ENCODE measurements around the gene EQTN. TPM values are rescaled to one million over a fixed set of nuclear protein-coding genes. Genes with fewer than 3 reads are reported as not detected.

The EQTN gene
- total RNA-seq, 1 donor from 2014 or later = 3.4 TPM

GRCh38 chr9:27291292-27291691, 5.7 kb downstream of the EQTN start:
- no peaks in the 10 kb centered on the region for H4K20me1 ChIP-seq (ENCODE audit: low read depth)
- H3K9me3 Mint-ChIP-seq = no peaks in the 10 kb centered on the region
- H3K36me3 ChIP-seq = no peaks in the 10 kb centered on the region
- no peaks in the 10 kb centered on the region for H3K4me1 Mint-ChIP-seq
- no peaks in the 10 kb centered on the region for H3K27me3 ChIP-seq
- no peaks in the 10 kb centered on the region for H3K4me1 ChIP-seq
- H3K9me3 ChIP-seq (ENCODE audit: low read depth) = no peaks in the 10 kb centered on the region
- H3K4me3 ChIP-seq = no peak overlapping the region
- TF ChIP-seq CTCF (IDR thresholded peaks at IDR 0.05) (no peak), EZH2phosphoT487 (IDR thresholded peaks at IDR 0.05) (no peak), EZH2 (IDR thresholded peaks at IDR 0.05) (no peak)
- H2AFZ ChIP-seq (replicated peaks) = no peak overlapping the region
- no peaks in the 10 kb centered on the region for H3K79me2 ChIP-seq (ENCODE audit: low read depth)
- H3F3A ChIP-seq (ENCODE audit: low read depth) = no peaks in the 10 kb centered on the region
- no peaks in the 10 kb centered on the region for H3K36me3 Mint-ChIP-seq
- H3K4me3 Mint-ChIP-seq = no peak overlapping the region
- H3K9ac ChIP-seq = no peak overlapping the region
- no peak overlapping the region for H3K4me2 ChIP-seq
- DNase-seq (ENCODE audit: low spot score) = no peak
- H3K27ac Mint-ChIP-seq = no peak overlapping the region
- H3K27ac ChIP-seq = no peak overlapping the region
- no peaks in the 10 kb centered on the region for H3K27me3 Mint-ChIP-seq (ENCODE audit: insufficient read depth, low read depth)

- H3K27ac Mint-ChIP-seq = no peak overlapping the region
- Histone ChIP-seq H3K36me3 (no peaks in the 10 kb centered on the region), H3K4me3 (no peak overlapping the region), H2AFZ (replicated peaks) (no peak overlapping the region), H3K9me3 (ENCODE audit: low read depth) (no peaks in the 10 kb centered on the region), H3K4me2 (no peak overlapping the region), H3K27ac (no peak overlapping the region), H3F3A (ENCODE audit: low read depth) (no peaks in the 10 kb centered on the region), H3K79me2 (ENCODE audit: low read depth) (no peaks in the 10 kb centered on the region), H3K4me1 (no peaks in the 10 kb centered on the region), H3K9ac (no peak overlapping the region), H3K27me3 (no peaks in the 10 kb centered on the region), H4K20me1 (ENCODE audit: low read depth) (no peaks in the 10 kb centered on the region)
- no peaks in the 10 kb centered on the region for H3K27me3 Mint-ChIP-seq (ENCODE audit: insufficient read depth, low read depth)
- no peak overlapping the region for H3K4me3 Mint-ChIP-seq
- no peaks in the 10 kb centered on the region for H3K9me3 Mint-ChIP-seq
- no peak for TF ChIP-seq CTCF (IDR thresholded peaks at IDR 0.05)
- TF ChIP-seq EZH2phosphoT487 (IDR thresholded peaks at IDR 0.05) = no peak
- TF ChIP-seq EZH2 (IDR thresholded peaks at IDR 0.05) = no peak
- H3K4me1 Mint-ChIP-seq = no peaks in the 10 kb centered on the region
- no peaks in the 10 kb centered on the region for H3K36me3 Mint-ChIP-seq
- no peak for DNase-seq (ENCODE audit: low spot score)
Measured at GRCh38 chr9:27282269-27282668, 14.7 kb downstream of the EQTN start.

- no peaks in the 10 kb centered on the region for H3K27me3 ChIP-seq
- DNase-seq (ENCODE audit: low spot score) = no peak
- no peak overlapping the region for H3K9ac ChIP-seq
- no peaks in the 10 kb centered on the region for H3K36me3 ChIP-seq
- Mint-ChIP-seq H3K27me3 (ENCODE audit: insufficient read depth, low read depth) (no peaks in the 10 kb centered on the region), H3K4me3 (no peak overlapping the region), H3K4me1 (no peaks in the 10 kb centered on the region), H3K36me3 (no peaks in the 10 kb centered on the region), H3K27ac (no peak overlapping the region), H3K9me3 (no peaks in the 10 kb centered on the region)
- H2AFZ ChIP-seq (replicated peaks) = no peak overlapping the region
- TF ChIP-seq EZH2 (IDR thresholded peaks at IDR 0.05) (no peak), EZH2phosphoT487 (IDR thresholded peaks at IDR 0.05) (no peak), CTCF (IDR thresholded peaks at IDR 0.05) (no peak)
- no peak overlapping the region for H3K27ac ChIP-seq
- H3F3A ChIP-seq (ENCODE audit: low read depth) = no peaks in the 10 kb centered on the region
- H3K9me3 ChIP-seq (ENCODE audit: low read depth) = no peaks in the 10 kb centered on the region
- H3K79me2 ChIP-seq (ENCODE audit: low read depth) = no peaks in the 10 kb centered on the region
- no peak overlapping the region for H3K4me3 ChIP-seq
- no peak overlapping the region for H3K4me2 ChIP-seq
- no peaks in the 10 kb centered on the region for H4K20me1 ChIP-seq (ENCODE audit: low read depth)
- no peaks in the 10 kb centered on the region for H3K4me1 ChIP-seq
Measured at GRCh38 chr9:27280860-27281259, 16.1 kb downstream of the EQTN start.
